ENCODE measurements around the gene KIF3C.

- TF ChIP-seq, protein P1, sequence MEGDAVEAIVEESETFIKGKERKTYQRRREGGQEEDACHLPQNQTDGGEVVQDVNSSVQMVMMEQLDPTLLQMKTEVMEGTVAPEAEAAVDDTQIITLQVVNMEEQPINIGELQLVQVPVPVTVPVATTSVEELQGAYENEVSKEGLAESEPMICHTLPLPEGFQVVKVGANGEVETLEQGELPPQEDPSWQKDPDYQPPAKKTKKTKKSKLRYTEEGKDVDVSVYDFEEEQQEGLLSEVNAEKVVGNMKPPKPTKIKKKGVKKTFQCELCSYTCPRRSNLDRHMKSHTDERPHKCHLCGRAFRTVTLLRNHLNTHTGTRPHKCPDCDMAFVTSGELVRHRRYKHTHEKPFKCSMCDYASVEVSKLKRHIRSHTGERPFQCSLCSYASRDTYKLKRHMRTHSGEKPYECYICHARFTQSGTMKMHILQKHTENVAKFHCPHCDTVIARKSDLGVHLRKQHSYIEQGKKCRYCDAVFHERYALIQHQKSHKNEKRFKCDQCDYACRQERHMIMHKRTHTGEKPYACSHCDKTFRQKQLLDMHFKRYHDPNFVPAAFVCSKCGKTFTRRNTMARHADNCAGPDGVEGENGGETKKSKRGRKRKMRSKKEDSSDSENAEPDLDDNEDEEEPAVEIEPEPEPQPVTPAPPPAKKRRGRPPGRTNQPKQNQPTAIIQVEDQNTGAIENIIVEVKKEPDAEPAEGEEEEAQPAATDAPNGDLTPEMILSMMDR (conservative IDR thresholded peaks at IDR 0.05): no peak
- TF ChIP-seq ZFX (IDR thresholded peaks at IDR 0.05): no peak
These were observed 100.5 kb downstream of the KIF3C start for GRCh38 chr2:25881764-25882163.
